ENCODE results near the gene LDHAL6A.

LDHAL6A gene

DNA sequence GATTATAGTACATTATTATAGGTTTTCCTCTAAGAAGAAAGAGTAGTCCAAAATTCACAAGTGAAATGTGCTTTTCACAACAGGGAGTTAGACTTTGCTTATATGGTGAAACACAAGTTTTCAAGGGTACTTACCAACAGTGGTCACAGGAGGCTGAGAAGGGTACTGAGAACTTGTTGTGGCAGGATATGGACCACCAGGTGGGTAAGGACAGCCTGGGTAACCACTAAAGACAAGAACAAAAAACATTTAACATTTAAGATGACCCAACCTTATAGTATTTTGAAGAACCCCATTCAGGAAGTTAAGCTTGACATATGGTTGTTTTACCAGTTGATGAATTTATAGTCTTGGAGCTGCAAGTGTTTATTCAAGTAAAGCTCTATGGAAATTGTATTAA, 46.7 kb downstream of the LDHAL6A start:
- Histone ChIP-seq H3K36me3 (peaks cover 92% of the 10 kb centered on the region), H3K9ac (no peak overlapping the region), H3K4me1 (no peaks in the 10 kb centered on the region), H3K27me3 (no peaks in the 10 kb centered on the region), H3K9me3 (peaks cover 9% of the 10 kb centered on the region; the same call in 1 of the 2 replicates), H3K27ac (no peak overlapping the region), H3K4me2 (no peak overlapping the region), H3K4me3 (no peak overlapping the region), H4K20me1 (no peaks in the 10 kb centered on the region)
- no peak for TF ChIP-seq Cebpa-rat (IDR thresholded peaks at IDR 0.05)

DNA sequence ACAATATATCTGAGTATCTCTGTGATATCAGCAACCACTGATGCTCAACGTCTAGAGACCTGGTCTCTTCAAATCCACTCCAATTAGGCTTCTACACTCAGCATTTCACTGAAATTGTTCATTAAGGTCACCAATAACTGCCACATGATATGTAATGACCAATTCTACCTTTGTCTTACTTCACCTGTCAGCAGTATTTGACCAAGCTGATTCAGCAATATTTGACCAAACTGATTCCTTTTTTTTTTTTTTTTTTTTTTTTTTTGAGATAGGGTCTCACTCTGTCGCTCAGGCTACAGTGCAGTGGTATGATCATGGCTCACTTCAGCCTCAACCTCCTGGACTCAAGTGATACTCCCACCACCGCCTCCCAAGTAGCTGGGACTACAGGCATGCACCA, 65.5 kb downstream of the LDHAL6A start:
- peaks cover 57% of the 10 kb centered on the region for H4K20me1 ChIP-seq
- H3K4me1 ChIP-seq: peaks cover 12% of the 10 kb centered on the region
- no peak overlapping the region for H3K4me3 ChIP-seq
- no peak overlapping the region for H3K27ac ChIP-seq
- no peak overlapping the region for H3K4me2 ChIP-seq
- peaks cover 51% of the 10 kb centered on the region for H3K36me3 ChIP-seq
- TF ChIP-seq Cebpa-rat (IDR thresholded peaks at IDR 0.05): no peak
- H3K9ac ChIP-seq: no peak overlapping the region
- H3K27me3 ChIP-seq: no peaks in the 10 kb centered on the region
- H3K9me3 ChIP-seq: no peaks in the 10 kb centered on the region

DNA sequence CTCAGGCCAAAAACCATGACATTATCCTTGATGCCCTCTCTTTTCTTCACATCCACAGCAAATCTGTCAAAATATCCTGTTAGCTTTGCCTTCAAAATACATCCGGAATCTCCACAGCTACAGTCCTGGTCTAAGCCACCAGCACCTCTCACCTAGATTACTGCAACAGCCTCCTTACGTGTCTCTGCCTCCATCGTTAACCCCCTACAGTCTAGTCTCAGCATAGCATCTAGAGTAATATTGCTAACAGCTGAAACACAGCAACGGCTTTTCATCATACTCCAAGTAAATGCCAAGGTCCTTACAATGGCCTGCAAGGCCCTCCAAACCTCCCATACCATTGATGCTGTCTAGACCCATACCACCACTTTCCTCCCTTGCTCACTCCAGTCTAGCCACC, 66.7 kb downstream of the LDHAL6A start:
- peaks cover 40% of the 10 kb centered on the region for H3K36me3 ChIP-seq
- no peak overlapping the region for H3K4me2 ChIP-seq
- TF ChIP-seq Cebpa-rat (IDR thresholded peaks at IDR 0.05): no peak
- no peaks in the 10 kb centered on the region for H3K9me3 ChIP-seq
- H3K4me3 ChIP-seq: no peak overlapping the region
- peaks cover 14% of the 10 kb centered on the region for H3K4me1 ChIP-seq
- no peak overlapping the region for H3K9ac ChIP-seq
- peaks cover 51% of the 10 kb centered on the region for H4K20me1 ChIP-seq
- no peak overlapping the region for H3K27ac ChIP-seq
- no peaks in the 10 kb centered on the region for H3K27me3 ChIP-seq

DNA sequence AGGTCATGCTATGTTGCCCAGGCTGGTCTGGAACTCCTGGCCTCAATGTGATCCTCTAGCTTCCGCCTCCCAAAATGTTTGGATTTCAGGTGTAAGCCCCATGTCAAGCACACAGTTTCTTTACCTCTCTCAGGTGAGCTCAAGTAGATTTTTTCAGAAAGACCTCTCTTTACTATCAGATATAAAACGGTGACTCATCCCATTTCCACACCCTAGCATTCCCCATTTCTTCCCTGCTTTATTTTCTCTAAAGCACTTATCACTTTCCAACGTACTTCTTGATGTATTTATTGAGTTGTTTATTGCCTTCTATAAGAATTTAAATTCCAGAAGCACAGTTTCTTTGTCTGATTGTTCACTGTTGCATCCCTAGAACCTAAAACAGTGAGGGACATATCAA, 67.4 kb downstream of the LDHAL6A start:
- Histone ChIP-seq H3K4me1 (peaks cover 21% of the 10 kb centered on the region), H3K9ac (no peak overlapping the region), H3K4me2 (no peak overlapping the region), H3K4me3 (no peak overlapping the region), H3K36me3 (peaks cover 38% of the 10 kb centered on the region), H3K9me3 (no peaks in the 10 kb centered on the region), H3K27me3 (no peaks in the 10 kb centered on the region), H4K20me1 (peaks cover 45% of the 10 kb centered on the region), H3K27ac (no peak overlapping the region)
- TF ChIP-seq Cebpa-rat (IDR thresholded peaks at IDR 0.05): no peak

DNA sequence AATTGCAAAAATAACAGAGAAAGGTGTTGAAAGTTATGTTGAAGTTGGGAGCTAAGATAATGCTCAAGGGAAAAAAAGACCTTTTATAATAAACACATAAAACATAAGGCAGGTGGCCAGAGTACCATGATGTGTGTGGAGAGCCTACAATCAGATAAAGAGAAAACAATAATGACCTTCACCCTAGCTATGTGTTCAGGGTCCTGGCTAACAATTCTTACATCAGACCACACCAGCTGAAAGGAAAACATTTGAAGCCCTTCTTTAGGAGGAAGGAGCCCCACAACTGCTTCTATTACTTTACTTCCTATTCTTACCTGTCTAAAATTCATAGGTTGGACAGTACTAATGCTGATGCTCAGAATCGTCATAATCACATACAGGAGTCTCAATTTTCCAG, 68.6 kb downstream of the LDHAL6A start:
- no peak overlapping the region for H3K9ac ChIP-seq
- TF ChIP-seq Cebpa-rat (IDR thresholded peaks at IDR 0.05): no peak
- no peaks in the 10 kb centered on the region for H3K9me3 ChIP-seq
- H3K27ac ChIP-seq: no peak overlapping the region
- H3K4me3 ChIP-seq: no peak overlapping the region
- no peak overlapping the region for H3K4me2 ChIP-seq
- no peaks in the 10 kb centered on the region for H3K27me3 ChIP-seq
- H4K20me1 ChIP-seq: peaks cover 34% of the 10 kb centered on the region
- peaks cover 21% of the 10 kb centered on the region for H3K4me1 ChIP-seq
- H3K36me3 ChIP-seq: peaks cover 27% of the 10 kb centered on the region

- H3K27ac ChIP-seq: peak overlapping the region; percentile 97
- H3K9me3 ChIP-seq: no peaks in the 10 kb centered on the region
- H3K36me3 ChIP-seq: peaks cover 32% of the 10 kb centered on the region
- H3K9ac ChIP-seq: peak overlapping the region; percentile 95
- H3K4me1 ChIP-seq: peaks cover 21% of the 10 kb centered on the region
- H4K20me1 ChIP-seq: peaks cover 22% of the 10 kb centered on the region
- TF ChIP-seq Cebpa-rat (IDR thresholded peaks at IDR 0.05): no peak
- H3K4me3 ChIP-seq: peak overlapping the region; percentile 87
- peak overlapping the region; percentile 87 for H3K4me2 ChIP-seq
- no peaks in the 10 kb centered on the region for H3K27me3 ChIP-seq
Measured at GRCh38 chr11:18526130-18526520, 70.5 kb downstream of the LDHAL6A start.

- Histone ChIP-seq H3K4me1 (peaks cover 21% of the 10 kb centered on the region), H3K27ac (peak within 1 kb of the TSS; percentile 97), H3K9me3 (no peaks in the 10 kb centered on the region), H3K4me2 (peak within 1 kb of the TSS; percentile 87), H3K27me3 (no peaks in the 10 kb centered on the region), H3K36me3 (peaks cover 30% of the 10 kb centered on the region), H4K20me1 (peaks cover 16% of the 10 kb centered on the region), H3K4me3 (peak within 1 kb of the TSS; percentile 87), H3K9ac (peak within 1 kb of the TSS; percentile 95)
- TF ChIP-seq Cebpa-rat (IDR thresholded peaks at IDR 0.05): no peak
Measured at GRCh38 chr11:18526521-18527296, 71.1 kb downstream of the LDHAL6A start, which contains the start of gene TSG101. Gene TSG101, minus strand, starts transcription at chr11:18526942. Its CDS starts 126 bp downstream, at chr11:18526816.

- Histone ChIP-seq H3K27ac (peak overlapping the region; percentile 97), H4K20me1 (peaks cover 8% of the 10 kb centered on the region), H3K4me2 (peak overlapping the region; percentile 87), H3K27me3 (no peaks in the 10 kb centered on the region), H3K9me3 (no peaks in the 10 kb centered on the region), H3K4me1 (peaks cover 21% of the 10 kb centered on the region), H3K9ac (peak overlapping the region; percentile 95), H3K36me3 (peaks cover 24% of the 10 kb centered on the region), H3K4me3 (peak overlapping the region; percentile 87)
- TF ChIP-seq Cebpa-rat (IDR thresholded peaks at IDR 0.05): no peak
Measured at GRCh38 chr11:18527512-18527911, 71.9 kb downstream of the LDHAL6A start.
